ACC112 (cell line): ENCODE results near the gene ADAMTS2.

Source experiments
- H2AFZ ChIP-seq: fragments of 200-600 bp; sonication (generic); one replicate; pipeline ENCODE4 v1.6.0; 2017; ENCODE audit warnings: antibody characterized with exemption, low read length; ENCODE audit not compliant: unreplicated experiment
- H3K27ac ChIP-seq: fragments of 200-600 bp; sonication (generic); 2 replicates; pipeline ENCODE4 v1.5.1; 2014; ENCODE audit warnings: low read depth, mild to moderate bottlenecking, antibody characterized with exemption, low read length, moderate library complexity
- H3K27me3 ChIP-seq: fragments of 200-600 bp; sonication (generic); 2 replicates; pipeline ENCODE4 v1.6.1; 2014; ENCODE audit warnings: mild to moderate bottlenecking, antibody characterized with exemption, low read length, moderate library complexity, mixed read lengths; ENCODE audit not compliant: insufficient read depth
- H3K36me3 ChIP-seq: fragments of 200-600 bp; sonication (generic); 2 replicates; pipeline ENCODE4 v1.6.1; 2016; ENCODE audit warnings: mild to moderate bottlenecking, antibody characterized with exemption, low read length, moderate library complexity, mixed read lengths; ENCODE audit not compliant: insufficient read depth
- H3K4me1 ChIP-seq: fragments of 200-600 bp; sonication (generic); one replicate; pipeline ENCODE4 v1.6.1; 2016; ENCODE audit warnings: low read length, mixed read lengths; ENCODE audit not compliant: insufficient read depth, unreplicated experiment, control insufficient read depth
- H3K4me3 ChIP-seq: fragments of 200-600 bp; sonication (generic); 2 replicates; pipeline ENCODE4 v1.5.1; 2014; ENCODE audit warnings: mild to moderate bottlenecking, low read depth, low read length
- H3K79me2 ChIP-seq: fragments of 200-600 bp; sonication (generic); one replicate; pipeline ENCODE4 v1.6.0; 2016; ENCODE audit warnings: low read length; ENCODE audit not compliant: control insufficient read depth, unreplicated experiment, insufficient read depth

The ADAMTS2 gene

DNA sequence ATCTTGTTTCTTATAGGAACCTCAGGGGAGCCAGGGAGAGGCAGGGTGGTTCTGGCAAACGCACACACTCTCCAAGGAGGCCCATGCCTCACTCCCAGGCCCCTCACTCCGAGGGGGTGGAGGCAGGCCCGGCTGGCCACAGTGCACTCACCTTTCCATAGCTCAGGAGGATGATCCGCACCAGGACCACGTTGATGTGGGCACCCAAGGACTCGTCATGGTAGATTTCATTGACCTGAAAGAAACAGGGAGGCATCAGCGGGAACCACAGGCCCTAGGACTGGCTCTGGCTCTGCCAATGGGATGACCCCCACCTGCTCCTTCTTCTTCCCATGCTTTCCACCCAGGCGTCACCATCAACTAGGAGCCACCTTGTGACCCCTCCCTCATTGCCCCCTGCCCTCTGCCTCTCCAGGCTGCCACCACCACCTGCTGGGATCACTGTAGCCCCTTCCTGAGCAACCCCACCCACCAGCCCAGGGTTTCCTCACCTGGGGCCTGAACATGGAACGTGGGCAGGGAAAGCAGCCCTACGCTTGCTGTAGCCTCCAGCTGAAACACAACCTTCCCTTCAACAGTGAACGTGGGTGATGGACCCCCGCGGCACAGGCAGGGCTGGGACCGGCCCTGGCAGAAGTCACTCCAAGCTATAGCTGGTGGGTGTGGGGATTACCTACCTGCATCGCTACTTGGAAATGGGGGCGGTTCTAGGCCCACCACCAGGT is 164.2 kb downstream of the ADAMTS2 start:
- no peak overlapping the region for H3K4me3 ChIP-seq
- no peak overlapping the region for H3K27ac ChIP-seq

DNA sequence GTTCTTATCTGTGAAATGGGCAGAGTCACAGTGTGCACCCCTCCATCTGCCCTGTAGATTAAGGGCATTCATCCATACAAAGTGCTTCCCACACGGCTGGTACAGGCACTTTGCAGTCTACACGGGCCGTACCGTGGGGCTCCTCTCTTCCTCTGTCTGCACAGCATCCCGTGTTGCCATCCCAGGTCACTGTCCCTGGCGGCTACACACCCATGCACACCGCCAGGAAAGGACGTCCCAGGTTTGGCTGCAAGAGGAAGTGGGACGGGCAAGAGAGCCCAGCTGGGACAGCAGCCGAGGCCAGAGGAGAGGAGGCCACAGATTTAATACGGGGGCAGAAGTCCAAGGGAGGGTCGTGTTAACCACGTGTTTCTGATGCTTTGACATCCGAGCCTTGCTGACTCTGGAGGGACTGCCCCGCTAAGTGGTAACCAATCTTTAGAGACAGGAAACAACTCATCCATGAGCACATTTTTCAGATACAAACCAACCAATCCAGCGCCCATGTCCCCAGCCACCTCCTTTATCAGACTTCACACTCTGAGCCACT is 165.1 kb downstream of the ADAMTS2 start:
- Histone ChIP-seq H3K36me3 (peaks cover 37% of the 10 kb centered on the region), H3K79me2 (no peaks in the 10 kb centered on the region), H3K27me3 (no peaks in the 10 kb centered on the region), H3K27ac (no peak overlapping the region), H2AFZ (no peak overlapping the region), H3K4me3 (no peak overlapping the region), H3K4me1 (no peaks in the 10 kb centered on the region)

More for the DNA sequence above, 164.2 kb downstream of the ADAMTS2 start:
- H2AFZ ChIP-seq, result no peak overlapping the region
- no peaks in the 10 kb centered on the region for H3K4me1 ChIP-seq
- H3K27me3 ChIP-seq, result no peaks in the 10 kb centered on the region
- no peaks in the 10 kb centered on the region for H3K79me2 ChIP-seq
- peaks cover 31% of the 10 kb centered on the region for H3K36me3 ChIP-seq

DNA sequence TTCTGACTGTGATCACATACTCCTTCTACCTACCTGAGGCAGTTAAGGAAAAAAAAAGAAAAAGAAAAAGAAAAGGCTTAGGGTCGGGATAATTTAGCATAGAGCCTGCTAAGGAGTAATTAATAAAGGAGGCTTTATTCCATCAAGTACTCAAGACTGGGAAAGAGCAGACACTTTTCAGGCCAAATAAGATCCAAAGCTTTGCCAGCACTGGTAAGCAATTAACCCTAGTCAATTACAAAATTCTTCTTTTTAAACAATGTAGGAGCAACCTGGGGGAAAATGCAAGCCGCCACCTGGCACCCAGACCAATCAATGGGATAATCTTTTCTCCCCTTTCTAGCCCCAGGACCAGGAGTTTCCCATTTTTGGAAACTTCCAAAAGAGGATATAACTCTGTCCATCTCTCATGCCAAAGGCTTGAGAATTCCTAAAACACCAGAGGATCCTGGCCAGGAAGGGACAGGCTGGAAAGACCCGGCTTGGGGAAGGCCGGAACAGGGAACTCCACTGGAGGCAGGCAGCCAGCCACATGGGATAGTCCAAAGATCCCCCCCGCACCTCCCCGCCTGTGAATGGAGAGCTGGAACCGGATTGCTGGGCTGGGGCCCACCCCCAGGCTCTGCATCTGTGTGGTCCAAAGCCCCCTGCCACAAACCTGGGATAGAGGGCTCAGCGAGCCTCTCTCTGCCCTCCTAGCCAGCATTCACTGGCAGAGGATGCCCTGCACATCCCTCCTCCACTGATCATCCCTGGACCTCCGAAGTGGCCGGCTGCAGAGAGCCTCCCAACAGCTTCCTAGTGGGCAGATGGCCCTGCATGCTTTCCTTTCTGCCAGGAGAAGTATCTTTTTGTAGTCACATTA is 167.3 kb downstream of the ADAMTS2 start:
- no peaks in the 10 kb centered on the region for H3K4me1 ChIP-seq
- no peaks in the 10 kb centered on the region for H3K27me3 ChIP-seq
- peaks cover 38% of the 10 kb centered on the region for H3K36me3 ChIP-seq
- no peak overlapping the region for H3K27ac ChIP-seq
- H3K79me2 ChIP-seq, result no peaks in the 10 kb centered on the region
- no peak overlapping the region for H3K4me3 ChIP-seq
- no peak overlapping the region for H2AFZ ChIP-seq

DNA sequence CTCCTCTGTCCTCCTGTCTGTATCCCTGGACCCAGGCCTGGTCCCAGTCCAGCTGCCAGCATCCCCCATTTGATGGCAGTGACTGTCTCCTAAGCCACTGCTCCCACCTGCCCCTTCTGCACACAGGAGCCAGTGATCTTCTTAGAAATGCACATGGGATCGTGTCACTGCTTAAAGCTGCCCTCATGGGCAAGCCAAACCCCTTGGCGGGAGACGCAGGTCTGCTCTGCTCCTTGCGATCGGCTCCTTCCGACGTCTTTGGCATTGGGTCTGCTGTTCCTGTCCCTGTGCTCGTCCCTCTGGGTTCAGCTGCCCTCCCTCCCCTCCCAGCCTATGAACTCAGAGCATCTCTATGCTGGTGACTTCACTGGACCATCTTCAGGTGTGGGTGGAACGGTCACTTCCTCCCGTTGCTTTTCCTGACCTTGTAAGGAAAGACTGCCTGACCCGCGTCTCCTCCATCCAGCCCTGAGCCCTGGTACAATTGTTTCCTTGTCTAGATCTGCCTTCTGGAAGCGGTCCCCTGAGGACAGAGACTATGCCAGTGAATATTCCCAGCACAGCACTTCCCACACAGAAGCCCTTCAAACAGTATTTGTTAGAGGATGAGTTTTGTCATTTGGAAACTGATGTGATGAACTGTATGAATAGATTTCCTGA is 168.6 kb downstream of the ADAMTS2 start:
- no peak overlapping the region for H2AFZ ChIP-seq
- H3K36me3 ChIP-seq, result peaks cover 38% of the 10 kb centered on the region
- H3K4me1 ChIP-seq, result no peaks in the 10 kb centered on the region
- H3K27me3 ChIP-seq, result no peaks in the 10 kb centered on the region
- H3K27ac ChIP-seq, result no peak overlapping the region
- H3K79me2 ChIP-seq, result no peaks in the 10 kb centered on the region
- no peak overlapping the region for H3K4me3 ChIP-seq

DNA sequence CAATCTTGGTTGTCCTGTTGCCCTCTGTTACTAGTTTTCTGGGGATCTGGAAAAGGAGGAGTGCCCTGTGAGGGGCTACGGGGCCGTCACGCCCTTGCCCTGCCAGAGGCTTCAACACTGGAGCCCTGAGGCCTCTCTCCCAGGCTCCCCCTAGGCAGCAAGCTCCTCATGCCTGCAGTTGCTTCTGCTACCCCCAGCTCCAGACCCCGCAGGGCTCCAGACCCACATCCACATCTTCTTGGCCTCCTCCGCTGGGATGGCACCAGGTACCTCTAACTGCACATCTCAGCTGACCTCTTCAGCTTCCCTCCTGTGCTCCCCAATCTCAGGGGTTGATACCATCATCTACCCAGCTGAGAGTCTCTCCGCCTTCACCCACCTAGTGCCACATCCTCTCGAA is 169.1 kb downstream of the ADAMTS2 start:
- Histone ChIP-seq H3K27me3 (no peaks in the 10 kb centered on the region), H3K27ac (no peak overlapping the region), H3K4me3 (no peak overlapping the region), H3K79me2 (no peaks in the 10 kb centered on the region), H3K36me3 (peaks cover 38% of the 10 kb centered on the region), H3K4me1 (no peaks in the 10 kb centered on the region), H2AFZ (no peak overlapping the region)

DNA sequence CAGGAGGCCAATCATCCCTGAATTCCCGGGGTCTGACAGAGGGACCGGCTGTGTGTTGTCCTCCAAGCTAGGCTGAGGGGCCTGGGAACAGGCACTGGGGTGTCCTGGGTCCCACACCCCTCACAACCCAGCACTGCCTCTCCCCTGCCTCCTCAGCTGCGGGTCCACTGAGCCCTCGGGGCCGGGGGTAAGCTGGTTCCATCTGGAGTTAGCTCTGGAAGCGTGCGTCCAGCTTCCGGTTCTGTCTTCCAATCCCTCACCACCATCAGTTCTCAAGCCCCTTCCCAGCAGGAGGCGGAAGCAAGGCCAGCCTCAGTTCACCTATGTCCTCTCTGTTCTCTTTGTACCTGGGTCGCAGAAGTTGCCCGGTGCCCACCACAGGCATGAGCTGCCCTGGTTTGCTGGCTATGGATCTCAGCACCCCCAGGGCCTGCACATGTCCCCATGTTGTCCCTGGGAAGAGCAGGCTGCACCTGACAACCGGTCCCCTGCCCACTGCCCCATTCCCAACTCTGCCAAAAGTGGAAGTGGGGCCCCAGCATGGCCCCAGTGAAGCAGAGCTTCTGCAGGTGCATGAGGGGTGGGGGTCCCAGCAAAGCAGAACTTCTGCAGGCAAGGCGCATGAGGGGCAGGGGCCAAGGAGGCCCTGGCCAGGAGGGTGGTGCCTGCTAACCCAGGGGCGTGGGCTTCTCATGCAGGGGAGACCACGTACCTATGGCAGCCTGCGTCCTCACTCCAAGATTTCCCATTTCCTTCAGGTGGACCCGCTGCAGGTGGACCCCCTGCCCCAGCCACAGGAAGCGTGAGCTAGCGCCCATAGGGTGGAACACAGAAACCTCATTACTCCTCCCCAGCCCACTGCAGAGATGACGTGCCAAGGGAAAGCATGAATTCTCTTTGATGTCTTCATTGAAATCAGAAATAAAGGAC is 173.2 kb downstream of the ADAMTS2 start:
- no peaks in the 10 kb centered on the region for H3K27me3 ChIP-seq
- peaks cover 3% of the 10 kb centered on the region for H3K4me1 ChIP-seq
- no peak overlapping the region for H3K27ac ChIP-seq
- no peak overlapping the region for H3K4me3 ChIP-seq
- H3K79me2 ChIP-seq, result no peaks in the 10 kb centered on the region
- peaks cover 12% of the 10 kb centered on the region; the same call in 1 of the 2 replicates for H3K36me3 ChIP-seq
- no peak overlapping the region for H2AFZ ChIP-seq

DNA sequence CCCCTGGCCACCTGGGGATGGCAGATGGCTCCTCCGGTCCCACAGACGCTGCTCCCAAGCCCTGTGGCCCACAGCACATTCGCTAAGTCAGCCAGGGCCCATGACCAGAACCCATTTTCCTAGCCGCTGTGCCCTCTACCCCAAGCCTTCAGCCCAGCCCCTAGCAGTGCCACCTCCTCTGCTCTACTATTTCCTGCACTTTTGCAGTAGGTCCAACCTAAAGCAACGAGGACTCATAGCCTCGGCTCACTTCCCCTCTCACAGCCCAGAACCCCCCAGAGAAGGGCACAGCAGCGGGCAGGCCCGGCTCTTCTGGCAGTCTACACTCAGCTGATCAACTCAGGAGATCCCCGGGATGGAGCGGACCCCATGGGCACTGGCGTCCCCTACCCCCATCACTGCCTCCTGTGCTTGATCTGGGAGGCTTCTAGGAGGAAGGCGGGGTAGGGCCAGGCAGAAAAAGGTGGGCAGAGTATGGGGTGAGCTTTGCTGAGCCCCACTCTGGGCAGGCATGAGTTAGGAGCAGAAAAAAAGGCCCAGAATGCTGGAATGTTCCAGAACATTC is 173.9 kb downstream of the ADAMTS2 start:
- H3K27ac ChIP-seq, result no peak overlapping the region
- no peak overlapping the region for H2AFZ ChIP-seq
- no peak overlapping the region for H3K4me3 ChIP-seq
- H3K36me3 ChIP-seq, result peaks cover 10% of the 10 kb centered on the region; the same call in 1 of the 2 replicates
- H3K4me1 ChIP-seq, result peaks cover 3% of the 10 kb centered on the region
- H3K27me3 ChIP-seq, result no peaks in the 10 kb centered on the region
- H3K79me2 ChIP-seq, result no peaks in the 10 kb centered on the region

DNA sequence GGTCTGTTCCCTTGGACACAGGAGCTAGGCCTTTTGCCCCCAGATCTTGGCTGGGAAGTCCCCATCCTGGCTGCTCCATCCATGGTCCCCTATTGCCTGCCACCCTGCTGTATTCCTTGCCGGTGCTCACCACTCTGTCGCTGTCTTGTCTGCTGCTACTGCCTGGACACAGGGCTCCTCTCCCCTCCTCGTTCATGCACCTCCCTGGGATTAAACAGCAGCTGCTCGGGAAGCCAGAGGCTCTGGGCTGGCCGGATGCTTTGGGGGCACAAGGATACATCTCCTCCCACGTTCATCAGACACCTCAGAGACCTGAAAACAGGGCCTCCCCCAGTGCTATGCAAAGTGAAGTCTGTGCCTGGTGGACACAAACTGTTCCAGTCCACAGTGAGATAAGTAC is 174.7 kb downstream of the ADAMTS2 start:
- Histone ChIP-seq H3K79me2 (no peaks in the 10 kb centered on the region), H3K27ac (no peak overlapping the region), H2AFZ (no peak overlapping the region), H3K36me3 (peaks cover 9% of the 10 kb centered on the region; the same call in 1 of the 2 replicates), H3K4me1 (peaks cover 3% of the 10 kb centered on the region), H3K4me3 (no peak overlapping the region), H3K27me3 (no peaks in the 10 kb centered on the region)

DNA sequence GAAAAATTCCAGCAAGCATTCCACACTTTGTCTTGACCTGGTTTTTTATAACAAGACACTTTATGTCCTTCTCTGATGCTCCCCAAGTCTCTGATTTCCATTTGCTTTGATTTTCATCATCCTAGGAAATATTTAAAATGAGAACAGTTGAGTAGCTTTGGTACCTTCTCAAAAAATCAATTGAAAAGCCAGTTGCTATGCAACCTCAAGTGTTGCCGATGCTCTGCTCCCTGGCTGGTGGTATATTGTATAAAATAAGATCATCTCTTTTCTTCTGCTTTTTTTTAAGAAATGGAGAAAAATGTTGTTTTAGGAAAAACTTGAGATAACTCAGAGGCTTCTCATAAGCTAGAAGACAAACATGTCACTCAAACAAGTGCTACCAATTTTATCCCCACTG is 175.4 kb downstream of the ADAMTS2 start:
- H3K4me1 ChIP-seq, result peaks cover 3% of the 10 kb centered on the region
- no peak overlapping the region for H3K4me3 ChIP-seq
- H3K79me2 ChIP-seq, result no peaks in the 10 kb centered on the region
- no peaks in the 10 kb centered on the region for H3K27me3 ChIP-seq
- no peak overlapping the region for H2AFZ ChIP-seq
- H3K36me3 ChIP-seq, result peaks cover 3% of the 10 kb centered on the region; the same call in 1 of the 2 replicates
- H3K27ac ChIP-seq, result no peak overlapping the region
